Measurements from ENCODE around the gene NDFIP2.

The NDFIP2 gene

DNA sequence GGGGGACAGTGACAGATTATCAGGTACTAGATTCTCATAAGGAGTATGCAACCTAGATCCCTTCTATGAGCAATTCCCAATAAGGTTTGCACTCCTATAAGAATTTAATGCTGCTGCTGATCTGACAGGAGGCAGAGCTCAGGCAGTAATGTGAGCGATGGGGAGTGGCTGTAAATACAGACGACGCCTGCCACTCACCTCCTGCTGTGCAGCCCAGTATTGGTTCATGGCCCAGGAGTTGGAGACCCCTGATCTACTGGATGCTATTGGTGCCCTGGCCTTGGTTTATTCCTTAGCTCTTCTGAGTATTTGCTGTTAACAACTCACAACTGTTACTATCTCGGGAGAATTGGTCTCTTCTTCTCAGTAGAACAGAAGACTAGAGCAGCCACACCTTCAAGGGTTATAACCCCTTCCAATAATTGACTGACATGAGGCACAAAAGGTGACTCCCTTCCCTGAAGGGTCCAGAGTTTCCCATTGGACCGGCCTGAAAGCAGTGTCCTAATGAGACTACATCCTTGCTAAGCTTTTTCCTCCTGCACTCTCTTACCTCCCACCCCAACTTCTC lies 39.9 kb upstream of the NDFIP2 start:
- no peak overlapping the region for H3K4me3 ChIP-seq (ENCODE audit: low read length)
- no peak for DNase-seq (ENCODE audit: low read depth)
- TF ChIP-seq, protein P1, sequence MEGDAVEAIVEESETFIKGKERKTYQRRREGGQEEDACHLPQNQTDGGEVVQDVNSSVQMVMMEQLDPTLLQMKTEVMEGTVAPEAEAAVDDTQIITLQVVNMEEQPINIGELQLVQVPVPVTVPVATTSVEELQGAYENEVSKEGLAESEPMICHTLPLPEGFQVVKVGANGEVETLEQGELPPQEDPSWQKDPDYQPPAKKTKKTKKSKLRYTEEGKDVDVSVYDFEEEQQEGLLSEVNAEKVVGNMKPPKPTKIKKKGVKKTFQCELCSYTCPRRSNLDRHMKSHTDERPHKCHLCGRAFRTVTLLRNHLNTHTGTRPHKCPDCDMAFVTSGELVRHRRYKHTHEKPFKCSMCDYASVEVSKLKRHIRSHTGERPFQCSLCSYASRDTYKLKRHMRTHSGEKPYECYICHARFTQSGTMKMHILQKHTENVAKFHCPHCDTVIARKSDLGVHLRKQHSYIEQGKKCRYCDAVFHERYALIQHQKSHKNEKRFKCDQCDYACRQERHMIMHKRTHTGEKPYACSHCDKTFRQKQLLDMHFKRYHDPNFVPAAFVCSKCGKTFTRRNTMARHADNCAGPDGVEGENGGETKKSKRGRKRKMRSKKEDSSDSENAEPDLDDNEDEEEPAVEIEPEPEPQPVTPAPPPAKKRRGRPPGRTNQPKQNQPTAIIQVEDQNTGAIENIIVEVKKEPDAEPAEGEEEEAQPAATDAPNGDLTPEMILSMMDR (IDR thresholded peaks at IDR 0.05; ENCODE audit: insufficient read depth, low read depth, low read length, missing control alignments): no peak

DNA sequence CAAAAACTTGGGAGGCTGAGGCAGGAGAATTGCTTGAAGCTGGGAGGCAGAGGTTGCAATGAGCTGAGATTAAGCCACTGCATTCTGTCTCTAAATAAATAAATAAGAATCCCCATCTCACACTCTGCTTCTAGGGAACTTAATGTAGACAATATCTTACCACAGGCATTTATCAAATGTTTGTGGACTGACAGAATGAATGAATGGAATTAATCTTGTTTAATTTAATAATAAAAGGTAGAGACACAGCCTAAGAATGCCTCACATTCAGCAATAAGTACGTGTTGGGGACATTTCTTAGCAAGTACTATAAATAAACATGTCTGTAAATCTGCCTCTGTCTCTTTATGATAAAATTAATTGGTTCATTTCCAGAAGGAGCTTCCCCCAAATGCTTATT lies 38.7 kb upstream of the NDFIP2 start:
- TF ChIP-seq, protein P1 (IDR thresholded peaks at IDR 0.05; ENCODE audit: insufficient read depth, low read depth, low read length, missing control alignments): no peak
- no peak for DNase-seq (ENCODE audit: low read depth)
- H3K4me3 ChIP-seq (ENCODE audit: low read length): no peak overlapping the region

DNA sequence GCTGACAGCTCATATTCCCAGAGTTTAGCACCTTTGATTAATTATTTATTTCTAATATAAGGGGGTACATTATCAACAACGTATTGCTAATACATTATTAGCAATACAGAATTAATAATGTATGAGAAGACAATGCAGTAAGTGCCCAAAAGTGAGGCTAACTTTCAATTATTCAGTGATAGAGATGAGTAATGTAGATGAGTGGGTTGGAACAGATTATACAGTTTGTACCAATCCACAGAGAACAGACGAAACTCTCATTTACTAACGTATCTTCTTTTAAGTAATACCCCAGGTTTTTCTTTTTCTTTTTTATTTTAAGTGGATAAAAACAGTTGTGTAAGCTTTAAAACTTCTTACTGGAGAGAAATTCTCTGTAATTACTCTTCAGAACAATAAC lies 38.2 kb upstream of the NDFIP2 start:
- DNase-seq (ENCODE audit: low read depth): no peak

DNA sequence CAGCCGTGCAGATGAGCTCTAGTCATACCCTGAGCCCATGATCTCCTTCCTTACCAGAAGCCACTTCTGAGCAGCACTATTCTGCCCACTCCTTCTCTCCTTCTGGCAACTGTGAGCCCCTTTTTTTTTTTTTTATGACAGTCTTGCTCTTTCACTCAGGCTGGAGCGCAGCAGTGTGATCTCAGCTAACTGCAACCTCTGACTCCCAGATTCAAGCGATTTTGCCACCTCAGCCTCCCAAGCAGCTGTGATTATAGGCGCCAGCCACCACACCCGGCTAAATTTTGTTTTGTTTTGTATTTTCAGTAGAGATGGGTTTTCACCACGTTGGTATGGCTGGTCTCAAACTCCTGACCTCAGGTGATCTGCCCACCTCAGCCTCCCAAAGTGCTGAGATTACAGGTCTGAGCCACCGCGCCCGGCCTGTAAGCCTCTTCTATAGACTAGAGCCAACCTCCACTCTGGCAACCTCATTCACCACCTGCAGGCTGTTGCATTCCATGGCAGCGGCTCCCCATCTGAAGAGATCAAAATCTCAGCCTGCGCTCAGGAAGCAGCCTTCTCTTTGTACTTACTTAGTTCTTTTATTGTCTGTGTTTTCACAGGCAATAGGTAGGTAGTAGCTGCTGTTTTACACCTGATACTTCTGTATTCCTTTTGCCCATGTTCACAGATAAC lies 34.8 kb upstream of the NDFIP2 start:
- DNase-seq (ENCODE audit: low read depth): no peak
- TF ChIP-seq, protein P1 (IDR thresholded peaks at IDR 0.05; ENCODE audit: insufficient read depth, low read depth, low read length, missing control alignments): no peak
- no peak overlapping the region for H3K4me3 ChIP-seq (ENCODE audit: low read length)

More for the DNA sequence above, 38.2 kb upstream of the NDFIP2 start:
- TF ChIP-seq, protein P1 (IDR thresholded peaks at IDR 0.05; ENCODE audit: insufficient read depth, low read depth, low read length, missing control alignments): no peak
- no peak overlapping the region for H3K4me3 ChIP-seq (ENCODE audit: low read length)

DNA sequence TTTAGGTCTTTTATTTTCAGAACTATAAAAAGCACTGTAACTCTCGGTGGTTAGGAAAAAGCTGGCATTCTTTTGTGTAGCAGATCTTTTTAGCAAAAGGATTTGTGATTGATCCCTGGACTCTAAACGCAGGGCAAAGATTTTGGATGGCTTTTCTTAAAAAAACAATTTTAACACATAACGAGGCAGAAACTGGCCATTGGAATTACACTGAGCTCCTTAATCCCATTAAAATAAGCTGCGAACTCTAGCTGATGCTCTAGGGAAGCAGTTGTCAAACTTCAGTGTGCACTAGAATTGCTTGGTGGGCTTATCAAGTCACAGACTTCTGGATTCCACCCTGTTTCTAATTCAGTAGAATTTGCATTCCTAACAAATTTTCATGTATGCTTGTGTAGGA lies 33.8 kb upstream of the NDFIP2 start:
- no peak for DNase-seq (ENCODE audit: low read depth)
- TF ChIP-seq, protein P1 (IDR thresholded peaks at IDR 0.05; ENCODE audit: insufficient read depth, low read depth, low read length, missing control alignments): no peak
- H3K4me3 ChIP-seq (ENCODE audit: low read length): no peak overlapping the region

DNA sequence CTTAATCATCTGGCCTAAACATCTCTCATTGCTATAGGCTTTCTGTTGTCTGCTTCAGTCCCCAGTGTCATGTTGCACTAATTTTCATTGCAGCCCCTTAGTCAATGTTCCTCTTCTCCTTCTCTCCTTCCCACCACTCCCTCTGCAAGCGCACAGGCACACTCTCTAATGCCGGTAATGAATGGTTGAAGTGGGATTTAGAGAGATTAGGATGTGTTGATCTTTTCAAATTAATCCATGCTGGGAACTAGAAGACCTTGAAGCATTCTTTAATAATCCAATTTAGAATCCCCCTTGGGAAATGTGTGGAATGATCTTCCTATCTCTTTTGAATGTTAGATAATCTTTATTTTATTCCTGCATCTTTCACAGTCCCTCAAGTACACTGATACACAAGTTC lies 33.2 kb upstream of the NDFIP2 start:
- no peak overlapping the region for H3K4me3 ChIP-seq (ENCODE audit: low read length)
- TF ChIP-seq, protein P1 (IDR thresholded peaks at IDR 0.05; ENCODE audit: insufficient read depth, low read depth, low read length, missing control alignments): no peak
- no peak for DNase-seq (ENCODE audit: low read depth)

DNA sequence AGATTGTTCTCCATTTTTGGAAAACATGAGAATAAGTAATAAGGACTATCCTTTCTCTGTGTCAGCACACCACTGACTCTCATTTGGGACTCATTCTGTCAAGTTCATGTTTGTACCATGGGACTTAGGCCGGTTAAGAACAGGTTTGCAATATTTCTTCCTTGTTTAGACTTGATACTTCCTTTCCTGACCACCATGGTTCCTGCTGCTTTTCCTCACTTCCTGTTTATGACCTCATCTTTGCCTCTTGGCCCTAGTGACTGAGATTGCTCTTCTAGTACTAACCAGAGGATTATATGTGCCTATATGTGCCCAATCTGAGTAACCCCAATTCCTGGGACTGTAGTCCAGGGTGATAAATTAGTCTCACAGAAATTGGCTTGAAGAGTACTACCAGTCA lies 32.5 kb upstream of the NDFIP2 start:
- H3K4me3 ChIP-seq (ENCODE audit: low read length): no peak overlapping the region
- no peak for DNase-seq (ENCODE audit: low read depth)
- TF ChIP-seq, protein P1 (IDR thresholded peaks at IDR 0.05; ENCODE audit: insufficient read depth, low read depth, low read length, missing control alignments): no peak

Measured in epithelial cell of esophagus (primary cell).